ENCODE data around the gene EEIG1.

EEIG1 gene

GRCh38 chr9:128001151-128001778, 20.5 kb upstream of the EEIG1 start:
- DNase-seq: no peak

GRCh38 chr9:127999461-127999860, 18.7 kb upstream of the EEIG1 start:
- no peak for DNase-seq

- DNase-seq: no peak
These were observed 12.9 kb upstream of the EEIG1 start for GRCh38 chr9:127993721-127994120.

- no peak for DNase-seq
These were observed 11.0 kb upstream of the EEIG1 start for GRCh38 chr9:127991757-127992274.

- peak; percentile 5 for DNase-seq
These were observed 10.4 kb upstream of the EEIG1 start for GRCh38 chr9:127991017-127991756.

- no peak for DNase-seq
These were observed 9.8 kb upstream of the EEIG1 start for GRCh38 chr9:127990554-127990953.

- DNase-seq: no peak
These were observed 8.3 kb upstream of the EEIG1 start for GRCh38 chr9:127989094-127989493.

- DNase-seq: no peak
These were observed 6.4 kb upstream of the EEIG1 start for GRCh38 chr9:127987103-127987614.

- DNase-seq: no peak
These were observed 4.2 kb upstream of the EEIG1 start for GRCh38 chr9:127985011-127985410.

GRCh38 chr9:127983847-127984289, 3.1 kb upstream of the EEIG1 start:
- DNase-seq: no peak

GRCh38 chr9:127982912-127983311, 2.1 kb upstream of the EEIG1 start:
- DNase-seq: no peak

- DNase-seq: no peak
These were observed 851 bp upstream of the EEIG1 start for GRCh38 chr9:127981559-127982121.

GRCh38 chr9:127980060-127980705, 606 bp downstream of the EEIG1 start:
- peak; percentile 22 for DNase-seq

GRCh38 chr9:127979333-127980059, 1.3 kb downstream of the EEIG1 start:
- peak; percentile 65 for DNase-seq

GRCh38 chr9:127979015-127979332, 1.8 kb downstream of the EEIG1 start:
- DNase-seq: no peak

- DNase-seq: no peak
These were observed 2.7 kb downstream of the EEIG1 start for GRCh38 chr9:127977884-127978647.

- no peak for DNase-seq
These were observed 3.5 kb downstream of the EEIG1 start for GRCh38 chr9:127977009-127977883.

- DNase-seq: peak; percentile 82
These were observed 4.3 kb downstream of the EEIG1 start for GRCh38 chr9:127976498-127976897.

- DNase-seq: no peak
These were observed 5.1 kb downstream of the EEIG1 start for GRCh38 chr9:127975376-127976315.

All from NCI-H1105 treated with DMSO at 0.1 percent for 48 hours (cell line).